ENCODE data around the gene FARP1.

FARP1 gene

DNA sequence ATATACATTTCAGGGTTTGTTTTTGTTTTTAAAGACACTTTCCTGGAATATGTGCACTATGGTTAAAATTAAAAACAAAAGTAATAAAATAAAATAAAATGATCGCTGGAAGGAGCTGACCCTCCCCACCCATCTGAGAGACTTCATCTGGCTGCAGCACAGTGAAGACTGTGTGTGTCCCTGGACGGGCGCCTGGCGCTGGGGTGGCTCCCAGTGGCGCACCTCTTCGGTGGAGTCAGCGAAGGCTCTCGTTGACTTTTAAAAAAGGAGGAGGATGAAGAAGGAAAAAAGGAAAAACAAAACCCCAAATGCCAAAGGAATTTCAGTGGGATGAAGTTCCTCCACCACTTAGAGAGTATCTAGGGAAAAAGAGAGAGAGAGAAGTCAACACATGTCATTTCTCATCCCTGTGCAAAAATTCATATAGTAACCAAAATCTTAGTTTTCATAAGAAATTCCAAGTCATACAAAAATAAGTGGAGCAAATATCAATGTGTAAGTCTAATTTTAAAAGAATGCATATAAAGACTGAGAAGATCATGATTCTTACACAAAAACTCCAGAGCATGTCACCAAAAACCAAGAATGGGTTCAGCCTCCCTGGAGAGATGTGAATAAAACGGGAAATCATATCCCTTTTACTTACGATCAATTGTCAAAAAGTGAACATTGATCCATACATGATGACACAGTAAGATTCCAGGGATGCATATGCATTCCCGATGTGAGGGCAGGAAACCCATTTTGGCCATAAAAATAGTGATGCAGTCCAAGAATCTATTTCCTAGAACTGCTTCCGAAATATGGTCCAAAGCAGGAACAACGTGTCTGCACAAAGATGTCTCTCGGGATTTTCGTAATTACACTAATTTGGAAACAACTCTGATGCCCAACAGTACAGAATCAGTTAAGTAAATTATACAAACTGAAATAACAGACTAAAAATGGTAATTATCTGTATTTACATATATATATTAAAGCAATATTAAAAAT lies 310.3 kb downstream of the FARP1 start:
- Histone ChIP-seq H2AFZ (ENCODE audit: low read depth) (no peak overlapping the region), H3K4me2 (no peak overlapping the region), H3K9ac (no peak overlapping the region), H3K79me2 (ENCODE audit: insufficient read depth, low read depth) (no peaks in the 10 kb centered on the region), H4K20me1 (ENCODE audit: insufficient read depth) (no peaks in the 10 kb centered on the region), H3K4me3 (IDR thresholded peaks at IDR 0.05; ENCODE audit: insufficient read depth, low read depth, low read length) (no peak overlapping the region), H3K27me3 (ENCODE audit: insufficient read depth, low read depth) (no peaks in the 10 kb centered on the region), H3K27ac (no peak overlapping the region), H3K36me3 (ENCODE audit: insufficient read depth) (no peaks in the 10 kb centered on the region), H3K4me1 (ENCODE audit: low read depth, poor library complexity, severe bottlenecking) (no peaks in the 10 kb centered on the region)
- TF ChIP-seq, protein P1, sequence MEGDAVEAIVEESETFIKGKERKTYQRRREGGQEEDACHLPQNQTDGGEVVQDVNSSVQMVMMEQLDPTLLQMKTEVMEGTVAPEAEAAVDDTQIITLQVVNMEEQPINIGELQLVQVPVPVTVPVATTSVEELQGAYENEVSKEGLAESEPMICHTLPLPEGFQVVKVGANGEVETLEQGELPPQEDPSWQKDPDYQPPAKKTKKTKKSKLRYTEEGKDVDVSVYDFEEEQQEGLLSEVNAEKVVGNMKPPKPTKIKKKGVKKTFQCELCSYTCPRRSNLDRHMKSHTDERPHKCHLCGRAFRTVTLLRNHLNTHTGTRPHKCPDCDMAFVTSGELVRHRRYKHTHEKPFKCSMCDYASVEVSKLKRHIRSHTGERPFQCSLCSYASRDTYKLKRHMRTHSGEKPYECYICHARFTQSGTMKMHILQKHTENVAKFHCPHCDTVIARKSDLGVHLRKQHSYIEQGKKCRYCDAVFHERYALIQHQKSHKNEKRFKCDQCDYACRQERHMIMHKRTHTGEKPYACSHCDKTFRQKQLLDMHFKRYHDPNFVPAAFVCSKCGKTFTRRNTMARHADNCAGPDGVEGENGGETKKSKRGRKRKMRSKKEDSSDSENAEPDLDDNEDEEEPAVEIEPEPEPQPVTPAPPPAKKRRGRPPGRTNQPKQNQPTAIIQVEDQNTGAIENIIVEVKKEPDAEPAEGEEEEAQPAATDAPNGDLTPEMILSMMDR (conservative IDR thresholded peaks at IDR 0.05; ENCODE audit: low read depth, low read length): no peak

DNA sequence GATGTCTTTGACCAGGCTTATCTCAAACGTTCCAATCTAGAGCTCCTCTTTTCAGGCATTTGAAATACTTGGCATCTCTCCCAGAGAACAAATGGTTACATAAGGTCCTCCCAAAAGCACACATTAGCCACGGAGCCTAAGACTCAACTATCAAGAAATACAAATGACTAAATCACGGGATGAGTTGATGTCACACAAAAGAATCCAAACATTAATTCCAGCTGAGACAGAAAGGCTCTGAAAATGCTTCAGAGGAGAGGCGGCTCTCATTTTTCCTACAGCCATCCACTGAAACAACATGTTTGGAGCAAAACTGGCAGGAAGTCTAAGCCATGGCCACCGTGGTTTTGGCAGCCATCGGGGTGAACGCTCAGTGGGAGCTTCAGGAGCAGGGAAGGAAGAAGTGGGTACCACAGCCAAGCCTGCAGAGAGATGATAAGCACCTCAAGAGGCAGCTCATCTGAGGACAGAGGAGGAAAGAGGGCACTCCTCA lies 311.5 kb downstream of the FARP1 start:
- TF ChIP-seq, protein P1 (conservative IDR thresholded peaks at IDR 0.05; ENCODE audit: low read depth, low read length): no peak
- no peak overlapping the region for H3K4me3 ChIP-seq (IDR thresholded peaks at IDR 0.05; ENCODE audit: insufficient read depth, low read depth, low read length)
- no peak overlapping the region for H3K9ac ChIP-seq
- no peaks in the 10 kb centered on the region for H3K4me1 ChIP-seq (ENCODE audit: low read depth, poor library complexity, severe bottlenecking)
- H3K36me3 ChIP-seq (ENCODE audit: insufficient read depth): no peaks in the 10 kb centered on the region
- no peaks in the 10 kb centered on the region for H3K27me3 ChIP-seq (ENCODE audit: insufficient read depth, low read depth)
- H3K27ac ChIP-seq: no peak overlapping the region
- no peaks in the 10 kb centered on the region for H3K79me2 ChIP-seq (ENCODE audit: insufficient read depth, low read depth)
- no peak overlapping the region for H2AFZ ChIP-seq (ENCODE audit: low read depth)
- H3K4me2 ChIP-seq: no peak overlapping the region
- no peaks in the 10 kb centered on the region for H4K20me1 ChIP-seq (ENCODE audit: insufficient read depth)

DNA sequence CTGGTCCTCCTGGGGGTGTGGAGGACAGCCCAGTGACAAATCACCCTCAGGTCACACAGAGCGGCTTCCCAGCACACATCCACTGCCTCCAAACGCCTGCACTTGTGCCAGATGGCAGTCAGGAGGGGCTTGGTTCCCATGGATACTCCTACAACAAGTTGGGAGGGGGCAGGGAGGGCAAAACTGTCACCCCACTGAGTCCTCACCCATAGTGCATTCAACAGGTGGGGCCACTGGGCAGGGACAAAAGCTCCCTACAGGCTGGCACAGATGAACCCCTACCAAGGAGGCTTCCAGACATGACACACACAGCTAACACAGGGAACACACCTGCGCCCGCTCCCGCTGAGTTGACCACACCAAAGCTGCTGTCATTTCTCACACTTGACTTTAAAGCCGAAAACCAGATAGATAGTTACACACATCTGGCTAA lies 313.5 kb downstream of the FARP1 start:
- Histone ChIP-seq H3K36me3 (ENCODE audit: insufficient read depth) (no peaks in the 10 kb centered on the region), H3K4me2 (no peak overlapping the region), H2AFZ (ENCODE audit: low read depth) (no peak overlapping the region), H3K9ac (no peak overlapping the region), H3K4me3 (IDR thresholded peaks at IDR 0.05; ENCODE audit: insufficient read depth, low read depth, low read length) (no peak overlapping the region), H3K79me2 (ENCODE audit: insufficient read depth, low read depth) (no peaks in the 10 kb centered on the region), H3K27ac (no peak overlapping the region), H4K20me1 (ENCODE audit: insufficient read depth) (no peaks in the 10 kb centered on the region), H3K27me3 (ENCODE audit: insufficient read depth, low read depth) (no peaks in the 10 kb centered on the region), H3K4me1 (ENCODE audit: low read depth, poor library complexity, severe bottlenecking) (no peaks in the 10 kb centered on the region)
- TF ChIP-seq, protein P1 (conservative IDR thresholded peaks at IDR 0.05; ENCODE audit: low read depth, low read length): no peak

DNA sequence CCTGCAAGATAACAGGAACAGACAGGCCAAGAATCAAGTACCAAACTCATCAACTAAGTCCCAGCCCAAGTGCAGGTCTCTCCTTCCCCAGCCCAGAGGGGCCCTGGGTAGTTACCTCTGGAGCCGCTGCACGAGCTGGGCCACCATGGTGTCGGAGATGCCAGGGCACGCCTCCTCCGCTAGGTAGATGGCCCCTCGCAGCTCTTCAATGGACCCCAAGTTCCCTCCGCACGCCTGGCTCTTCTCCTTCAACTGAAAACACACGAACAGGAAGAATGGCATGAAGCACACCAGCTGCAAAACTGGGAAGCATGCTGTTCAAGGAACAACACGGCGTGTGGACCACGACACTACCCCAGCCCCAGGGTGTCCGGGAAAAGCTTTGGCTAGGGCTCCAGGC lies 314.2 kb downstream of the FARP1 start:
- Histone ChIP-seq H3K27ac (no peak overlapping the region), H3K4me2 (no peak overlapping the region), H3K27me3 (ENCODE audit: insufficient read depth, low read depth) (no peaks in the 10 kb centered on the region), H3K9ac (no peak overlapping the region), H3K79me2 (ENCODE audit: insufficient read depth, low read depth) (no peaks in the 10 kb centered on the region), H4K20me1 (ENCODE audit: insufficient read depth) (no peaks in the 10 kb centered on the region), H3K36me3 (ENCODE audit: insufficient read depth) (no peaks in the 10 kb centered on the region), H3K4me1 (ENCODE audit: low read depth, poor library complexity, severe bottlenecking) (no peaks in the 10 kb centered on the region), H2AFZ (ENCODE audit: low read depth) (no peak overlapping the region), H3K4me3 (IDR thresholded peaks at IDR 0.05; ENCODE audit: insufficient read depth, low read depth, low read length) (no peak overlapping the region)
- TF ChIP-seq, protein P1 (conservative IDR thresholded peaks at IDR 0.05; ENCODE audit: low read depth, low read length): no peak
